ENCODE results near the gene ZP3. TPM values are rescaled to one million over a fixed set of nuclear protein-coding genes. Genes with fewer than 3 reads are reported as not detected.

ZP3 gene
- total and polyA plus RNA-seq, 2 of the 13 experiments (the other 11 are each of a cell fraction or from before 2014, with no cell fraction given): not detected

GRCh38 chr7:76393116-76394031 lies 31.4 kb upstream of the ZP3 start (continued):
- TF ChIP-seq, protein P1, sequence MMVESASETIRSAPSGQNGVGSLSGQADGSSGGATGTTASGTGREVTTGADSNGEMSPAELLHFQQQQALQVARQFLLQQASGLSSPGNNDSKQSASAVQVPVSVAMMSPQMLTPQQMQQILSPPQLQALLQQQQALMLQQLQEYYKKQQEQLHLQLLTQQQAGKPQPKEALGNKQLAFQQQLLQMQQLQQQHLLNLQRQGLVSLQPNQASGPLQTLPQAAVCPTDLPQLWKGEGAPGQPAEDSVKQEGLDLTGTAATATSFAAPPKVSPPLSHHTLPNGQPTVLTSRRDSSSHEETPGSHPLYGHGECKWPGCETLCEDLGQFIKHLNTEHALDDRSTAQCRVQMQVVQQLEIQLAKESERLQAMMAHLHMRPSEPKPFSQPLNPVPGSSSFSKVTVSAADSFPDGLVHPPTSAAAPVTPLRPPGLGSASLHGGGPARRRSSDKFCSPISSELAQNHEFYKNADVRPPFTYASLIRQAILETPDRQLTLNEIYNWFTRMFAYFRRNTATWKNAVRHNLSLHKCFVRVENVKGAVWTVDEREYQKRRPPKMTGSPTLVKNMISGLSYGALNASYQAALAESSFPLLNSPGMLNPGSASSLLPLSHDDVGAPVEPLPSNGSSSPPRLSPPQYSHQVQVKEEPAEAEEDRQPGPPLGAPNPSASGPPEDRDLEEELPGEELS (CRISPR knock-in tag; IDR thresholded peaks at IDR 0.05): peak; percentile 41; the same call in 1 of the 2 replicates
- TF ChIP-seq, protein P2, sequence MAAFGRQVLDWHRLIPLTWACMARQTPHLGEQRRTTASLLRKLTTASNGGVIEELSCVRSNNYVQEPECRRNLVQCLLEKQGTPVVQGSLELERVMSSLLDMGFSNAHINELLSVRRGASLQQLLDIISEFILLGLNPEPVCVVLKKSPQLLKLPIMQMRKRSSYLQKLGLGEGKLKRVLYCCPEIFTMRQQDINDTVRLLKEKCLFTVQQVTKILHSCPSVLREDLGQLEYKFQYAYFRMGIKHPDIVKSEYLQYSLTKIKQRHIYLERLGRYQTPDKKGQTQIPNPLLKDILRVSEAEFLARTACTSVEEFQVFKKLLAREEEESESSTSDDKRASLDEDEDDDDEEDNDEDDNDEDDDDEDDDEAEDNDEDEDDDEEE (CRISPR knock-in tag; IDR thresholded peaks at IDR 0.05): peak; percentile 92; the same call in 1 of the 2 replicates
- TF ChIP-seq ZNF567 (CRISPR knock-in tag; IDR thresholded peaks at IDR 0.05; ENCODE audit: borderline replicate concordance) (peak; percentile 98; the same call in 1 of the 2 replicates), ZNF331 (CRISPR knock-in tag; IDR thresholded peaks at IDR 0.05) (0 out of 2 replicates have a peak, but pooled peaks have one; percentile 58), HDAC2 (CRISPR knock-in tag; IDR thresholded peaks at IDR 0.05) (0 out of 2 replicates have a peak, but pooled peaks have one; percentile 26), ZNF761 (CRISPR knock-in tag; conservative IDR thresholded peaks at IDR 0.05) (peak; percentile 84), ZNF468 (CRISPR knock-in tag; IDR thresholded peaks at IDR 0.05) (no peak)
- TF ChIP-seq, protein P3, sequence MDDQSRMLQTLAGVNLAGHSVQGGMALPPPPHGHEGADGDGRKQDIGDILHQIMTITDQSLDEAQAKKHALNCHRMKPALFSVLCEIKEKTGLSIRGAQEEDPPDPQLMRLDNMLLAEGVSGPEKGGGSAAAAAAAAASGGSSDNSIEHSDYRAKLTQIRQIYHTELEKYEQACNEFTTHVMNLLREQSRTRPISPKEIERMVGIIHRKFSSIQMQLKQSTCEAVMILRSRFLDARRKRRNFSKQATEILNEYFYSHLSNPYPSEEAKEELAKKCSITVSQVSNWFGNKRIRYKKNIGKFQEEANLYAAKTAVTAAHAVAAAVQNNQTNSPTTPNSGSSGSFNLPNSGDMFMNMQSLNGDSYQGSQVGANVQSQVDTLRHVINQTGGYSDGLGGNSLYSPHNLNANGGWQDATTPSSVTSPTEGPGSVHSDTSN (CRISPR knock-in tag; IDR thresholded peaks at IDR 0.05; ENCODE audit: borderline replicate concordance): no peak
- TF ChIP-seq, protein P4, sequence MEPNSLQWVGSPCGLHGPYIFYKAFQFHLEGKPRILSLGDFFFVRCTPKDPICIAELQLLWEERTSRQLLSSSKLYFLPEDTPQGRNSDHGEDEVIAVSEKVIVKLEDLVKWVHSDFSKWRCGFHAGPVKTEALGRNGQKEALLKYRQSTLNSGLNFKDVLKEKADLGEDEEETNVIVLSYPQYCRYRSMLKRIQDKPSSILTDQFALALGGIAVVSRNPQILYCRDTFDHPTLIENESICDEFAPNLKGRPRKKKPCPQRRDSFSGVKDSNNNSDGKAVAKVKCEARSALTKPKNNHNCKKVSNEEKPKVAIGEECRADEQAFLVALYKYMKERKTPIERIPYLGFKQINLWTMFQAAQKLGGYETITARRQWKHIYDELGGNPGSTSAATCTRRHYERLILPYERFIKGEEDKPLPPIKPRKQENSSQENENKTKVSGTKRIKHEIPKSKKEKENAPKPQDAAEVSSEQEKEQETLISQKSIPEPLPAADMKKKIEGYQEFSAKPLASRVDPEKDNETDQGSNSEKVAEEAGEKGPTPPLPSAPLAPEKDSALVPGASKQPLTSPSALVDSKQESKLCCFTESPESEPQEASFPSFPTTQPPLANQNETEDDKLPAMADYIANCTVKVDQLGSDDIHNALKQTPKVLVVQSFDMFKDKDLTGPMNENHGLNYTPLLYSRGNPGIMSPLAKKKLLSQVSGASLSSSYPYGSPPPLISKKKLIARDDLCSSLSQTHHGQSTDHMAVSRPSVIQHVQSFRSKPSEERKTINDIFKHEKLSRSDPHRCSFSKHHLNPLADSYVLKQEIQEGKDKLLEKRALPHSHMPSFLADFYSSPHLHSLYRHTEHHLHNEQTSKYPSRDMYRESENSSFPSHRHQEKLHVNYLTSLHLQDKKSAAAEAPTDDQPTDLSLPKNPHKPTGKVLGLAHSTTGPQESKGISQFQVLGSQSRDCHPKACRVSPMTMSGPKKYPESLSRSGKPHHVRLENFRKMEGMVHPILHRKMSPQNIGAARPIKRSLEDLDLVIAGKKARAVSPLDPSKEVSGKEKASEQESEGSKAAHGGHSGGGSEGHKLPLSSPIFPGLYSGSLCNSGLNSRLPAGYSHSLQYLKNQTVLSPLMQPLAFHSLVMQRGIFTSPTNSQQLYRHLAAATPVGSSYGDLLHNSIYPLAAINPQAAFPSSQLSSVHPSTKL (CRISPR knock-in tag; IDR thresholded peaks at IDR 0.05): peak; percentile 24; the same call in 1 of the 2 replicates
- TF ChIP-seq, protein P5, sequence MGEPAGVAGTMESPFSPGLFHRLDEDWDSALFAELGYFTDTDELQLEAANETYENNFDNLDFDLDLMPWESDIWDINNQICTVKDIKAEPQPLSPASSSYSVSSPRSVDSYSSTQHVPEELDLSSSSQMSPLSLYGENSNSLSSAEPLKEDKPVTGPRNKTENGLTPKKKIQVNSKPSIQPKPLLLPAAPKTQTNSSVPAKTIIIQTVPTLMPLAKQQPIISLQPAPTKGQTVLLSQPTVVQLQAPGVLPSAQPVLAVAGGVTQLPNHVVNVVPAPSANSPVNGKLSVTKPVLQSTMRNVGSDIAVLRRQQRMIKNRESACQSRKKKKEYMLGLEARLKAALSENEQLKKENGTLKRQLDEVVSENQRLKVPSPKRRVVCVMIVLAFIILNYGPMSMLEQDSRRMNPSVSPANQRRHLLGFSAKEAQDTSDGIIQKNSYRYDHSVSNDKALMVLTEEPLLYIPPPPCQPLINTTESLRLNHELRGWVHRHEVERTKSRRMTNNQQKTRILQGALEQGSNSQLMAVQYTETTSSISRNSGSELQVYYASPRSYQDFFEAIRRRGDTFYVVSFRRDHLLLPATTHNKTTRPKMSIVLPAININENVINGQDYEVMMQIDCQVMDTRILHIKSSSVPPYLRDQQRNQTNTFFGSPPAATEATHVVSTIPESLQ (CRISPR knock-in tag; conservative IDR thresholded peaks at IDR 0.05): no peak
- TF ChIP-seq, protein P6, sequence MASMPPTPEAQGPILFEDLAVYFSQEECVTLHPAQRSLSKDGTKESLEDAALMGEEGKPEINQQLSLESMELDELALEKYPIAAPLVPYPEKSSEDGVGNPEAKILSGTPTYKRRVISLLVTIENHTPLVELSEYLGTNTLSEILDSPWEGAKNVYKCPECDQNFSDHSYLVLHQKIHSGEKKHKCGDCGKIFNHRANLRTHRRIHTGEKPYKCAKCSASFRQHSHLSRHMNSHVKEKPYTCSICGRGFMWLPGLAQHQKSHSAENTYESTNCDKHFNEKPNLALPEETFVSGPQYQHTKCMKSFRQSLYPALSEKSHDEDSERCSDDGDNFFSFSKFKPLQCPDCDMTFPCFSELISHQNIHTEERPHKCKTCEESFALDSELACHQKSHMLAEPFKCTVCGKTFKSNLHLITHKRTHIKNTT (CRISPR knock-in tag; IDR thresholded peaks at IDR 0.05): no peak
- TF ChIP-seq, protein P7, sequence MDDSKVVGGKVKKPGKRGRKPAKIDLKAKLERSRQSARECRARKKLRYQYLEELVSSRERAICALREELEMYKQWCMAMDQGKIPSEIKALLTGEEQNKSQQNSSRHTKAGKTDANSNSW (CRISPR knock-in tag; IDR thresholded peaks at IDR 0.05; ENCODE audit: borderline replicate concordance): peak; percentile 93; the same call in 1 of the 2 replicates
